ENCODE measurements around the gene ZBTB32. TPM values are rescaled to one million over a fixed set of nuclear protein-coding genes. Genes with fewer than 3 reads are reported as not detected.

Gene ZBTB32
- total RNA-seq, 1 donor from 2014 or later: not detected

DNA sequence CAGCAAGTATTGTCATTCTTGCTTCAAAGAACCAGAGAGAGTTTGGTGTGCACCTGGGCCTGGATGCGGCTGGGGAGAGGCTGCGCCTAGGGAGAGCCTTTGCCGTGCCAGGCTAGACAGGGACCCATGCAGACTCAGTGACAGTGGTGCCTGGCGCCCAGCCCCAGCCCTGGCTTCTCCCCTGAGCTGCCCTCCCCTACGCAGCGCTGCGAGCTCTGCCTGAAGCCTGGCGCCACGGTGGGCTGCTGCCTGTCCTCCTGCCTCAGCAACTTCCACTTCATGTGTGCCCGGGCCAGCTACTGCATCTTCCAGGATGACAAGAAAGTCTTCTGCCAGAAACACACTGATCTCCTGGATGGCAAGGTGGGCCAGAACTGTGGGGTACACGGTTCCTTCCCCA, 25.4 kb downstream of the ZBTB32 start:
- Histone ChIP-seq H3K36me3 (ENCODE audit: control insufficient read depth, insufficient read depth, low read length) (peaks cover 62% of the 10 kb centered on the region), H3K27me3 (ENCODE audit: control insufficient read depth, insufficient read depth, low read length) (no peaks in the 10 kb centered on the region), H3K4me3 (ENCODE audit: low read depth, low read length) (no peak overlapping the region)
- FAIRE-seq: no peak
- TF ChIP-seq, protein P1, sequence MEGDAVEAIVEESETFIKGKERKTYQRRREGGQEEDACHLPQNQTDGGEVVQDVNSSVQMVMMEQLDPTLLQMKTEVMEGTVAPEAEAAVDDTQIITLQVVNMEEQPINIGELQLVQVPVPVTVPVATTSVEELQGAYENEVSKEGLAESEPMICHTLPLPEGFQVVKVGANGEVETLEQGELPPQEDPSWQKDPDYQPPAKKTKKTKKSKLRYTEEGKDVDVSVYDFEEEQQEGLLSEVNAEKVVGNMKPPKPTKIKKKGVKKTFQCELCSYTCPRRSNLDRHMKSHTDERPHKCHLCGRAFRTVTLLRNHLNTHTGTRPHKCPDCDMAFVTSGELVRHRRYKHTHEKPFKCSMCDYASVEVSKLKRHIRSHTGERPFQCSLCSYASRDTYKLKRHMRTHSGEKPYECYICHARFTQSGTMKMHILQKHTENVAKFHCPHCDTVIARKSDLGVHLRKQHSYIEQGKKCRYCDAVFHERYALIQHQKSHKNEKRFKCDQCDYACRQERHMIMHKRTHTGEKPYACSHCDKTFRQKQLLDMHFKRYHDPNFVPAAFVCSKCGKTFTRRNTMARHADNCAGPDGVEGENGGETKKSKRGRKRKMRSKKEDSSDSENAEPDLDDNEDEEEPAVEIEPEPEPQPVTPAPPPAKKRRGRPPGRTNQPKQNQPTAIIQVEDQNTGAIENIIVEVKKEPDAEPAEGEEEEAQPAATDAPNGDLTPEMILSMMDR (IDR thresholded peaks at IDR 0.05; ENCODE audit: insufficient read depth, low read length, severe bottlenecking): no peak
- no peak for DNase-seq (ENCODE audit: low read depth)

DNA sequence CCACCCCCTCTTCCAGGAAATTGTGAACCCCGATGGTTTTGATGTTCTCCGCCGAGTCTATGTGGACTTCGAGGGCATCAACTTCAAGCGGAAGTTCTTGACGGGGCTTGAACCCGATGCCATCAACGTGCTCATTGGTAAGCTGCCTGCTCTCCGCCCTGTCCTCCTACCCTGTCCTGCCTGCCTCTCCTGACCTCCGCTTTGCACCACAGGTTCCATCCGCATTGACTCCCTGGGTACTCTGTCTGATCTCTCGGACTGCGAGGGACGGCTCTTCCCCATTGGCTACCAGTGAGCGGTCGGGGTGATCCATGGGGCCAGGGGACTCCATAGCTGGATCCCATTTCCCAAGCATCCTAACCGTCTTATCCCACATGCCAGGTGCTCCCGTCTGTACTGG, 26.0 kb downstream of the ZBTB32 start:
- no peak for DNase-seq (ENCODE audit: low read depth)
- Histone ChIP-seq H3K4me3 (ENCODE audit: low read depth, low read length) (no peak overlapping the region), H3K27me3 (ENCODE audit: control insufficient read depth, insufficient read depth, low read length) (no peaks in the 10 kb centered on the region), H3K36me3 (ENCODE audit: control insufficient read depth, insufficient read depth, low read length) (peaks cover 60% of the 10 kb centered on the region)
- TF ChIP-seq, protein P1 (IDR thresholded peaks at IDR 0.05; ENCODE audit: insufficient read depth, low read length, severe bottlenecking): no peak
- FAIRE-seq: no peak

DNA sequence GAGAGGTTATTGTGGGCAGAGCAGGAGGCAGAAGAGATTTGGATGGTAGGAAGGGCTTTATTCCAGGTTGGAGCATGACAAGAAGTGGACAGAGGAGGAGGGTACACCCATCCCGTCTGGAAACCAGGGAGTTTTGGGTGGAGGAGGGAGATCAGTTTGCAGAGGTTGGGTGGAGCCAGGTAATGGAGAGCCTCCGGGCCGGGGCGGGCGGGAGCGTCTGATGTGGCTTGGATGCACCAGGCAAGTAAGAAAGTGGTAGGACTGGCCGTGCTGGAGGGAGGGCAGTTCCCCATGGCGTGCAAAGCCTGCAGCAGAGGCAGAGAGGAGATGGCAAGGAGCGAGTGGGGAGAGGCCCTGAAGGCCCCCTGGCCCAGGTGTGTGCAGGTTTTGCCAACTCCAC, 27.0 kb downstream of the ZBTB32 start:
- Histone ChIP-seq H3K4me3 (ENCODE audit: low read depth, low read length) (no peak overlapping the region), H3K27me3 (ENCODE audit: control insufficient read depth, insufficient read depth, low read length) (no peaks in the 10 kb centered on the region), H3K36me3 (ENCODE audit: control insufficient read depth, insufficient read depth, low read length) (peaks cover 53% of the 10 kb centered on the region)
- TF ChIP-seq, protein P1 (IDR thresholded peaks at IDR 0.05; ENCODE audit: insufficient read depth, low read length, severe bottlenecking): no peak
- DNase-seq (ENCODE audit: low read depth): no peak
- no peak for FAIRE-seq

DNA sequence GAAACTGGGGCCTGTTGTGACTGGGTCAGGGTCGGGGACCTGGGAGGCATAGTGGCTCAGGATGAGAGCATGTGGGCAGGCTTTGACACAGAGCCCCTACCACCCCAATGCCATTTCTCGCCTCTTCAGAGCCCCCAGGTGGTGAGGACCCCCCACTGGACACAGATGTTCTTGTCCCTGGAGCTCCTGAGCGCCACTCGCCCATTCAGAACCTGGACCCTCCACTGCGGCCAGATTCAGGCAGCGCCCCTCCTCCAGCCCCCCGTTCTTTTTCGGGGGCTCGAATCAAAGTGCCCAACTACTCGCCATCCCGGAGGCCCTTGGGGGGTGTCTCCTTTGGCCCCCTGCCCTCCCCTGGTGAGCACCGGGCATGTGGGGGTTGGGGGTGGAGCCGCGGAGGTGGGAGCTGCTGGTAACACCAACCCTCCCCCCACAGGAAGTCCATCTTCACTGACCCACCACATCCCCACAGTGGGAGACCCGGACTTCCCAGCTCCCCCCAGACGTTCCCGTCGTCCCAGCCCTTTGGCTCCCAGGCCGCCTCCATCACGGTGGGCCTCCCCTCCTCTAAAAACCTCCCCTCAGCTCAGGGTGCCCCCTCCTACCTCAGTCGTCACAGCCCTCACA, 27.5 kb downstream of the ZBTB32 start:
- Histone ChIP-seq H3K4me3 (ENCODE audit: low read depth, low read length) (no peak overlapping the region), H3K36me3 (ENCODE audit: control insufficient read depth, insufficient read depth, low read length) (peaks cover 58% of the 10 kb centered on the region), H3K27me3 (ENCODE audit: control insufficient read depth, insufficient read depth, low read length) (no peaks in the 10 kb centered on the region)
- no peak for FAIRE-seq
- DNase-seq (ENCODE audit: low read depth): no peak
- TF ChIP-seq, protein P1 (IDR thresholded peaks at IDR 0.05; ENCODE audit: insufficient read depth, low read length, severe bottlenecking): no peak

DNA sequence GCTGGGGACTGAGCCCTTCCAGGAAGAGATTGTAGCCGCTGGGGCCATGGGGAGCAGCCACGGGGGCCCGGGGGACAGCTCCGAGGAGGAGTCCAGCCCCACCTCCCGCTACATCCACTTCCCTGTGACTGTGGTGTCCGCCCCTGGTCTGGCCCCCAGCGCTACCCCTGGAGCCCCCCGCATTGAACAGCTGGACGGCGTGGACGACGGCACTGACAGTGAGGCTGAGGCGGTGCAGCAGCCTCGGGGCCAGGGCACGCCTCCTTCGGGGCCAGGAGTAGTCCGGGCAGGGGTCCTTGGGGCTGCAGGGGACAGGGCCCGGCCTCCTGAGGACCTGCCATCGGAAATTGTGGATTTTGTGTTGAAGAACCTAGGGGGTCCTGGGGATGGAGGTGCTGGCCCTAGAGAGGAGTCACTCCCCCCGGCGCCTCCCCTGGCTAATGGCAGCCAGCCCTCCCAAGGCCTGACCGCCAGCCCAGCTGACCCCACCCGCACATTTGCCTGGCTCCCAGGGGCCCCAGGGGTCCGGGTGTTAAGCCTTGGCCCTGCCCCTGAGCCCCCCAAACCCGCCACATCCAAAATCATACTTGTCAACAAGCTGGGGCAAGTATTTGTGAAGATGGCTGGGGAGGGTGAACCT, 28.3 kb downstream of the ZBTB32 start:
- TF ChIP-seq, protein P1 (IDR thresholded peaks at IDR 0.05; ENCODE audit: insufficient read depth, low read length, severe bottlenecking): no peak
- H3K27me3 ChIP-seq (ENCODE audit: control insufficient read depth, insufficient read depth, low read length): no peaks in the 10 kb centered on the region
- no peak for FAIRE-seq
- DNase-seq (ENCODE audit: low read depth): no peak
- H3K4me3 ChIP-seq (ENCODE audit: low read depth, low read length): no peak overlapping the region
- peaks cover 54% of the 10 kb centered on the region for H3K36me3 ChIP-seq (ENCODE audit: control insufficient read depth, insufficient read depth, low read length)
